GM21367 (cell line): ENCODE results near the gene GABRR1.
"Not testable (repeated sequence)": the region's sequence is repeated elsewhere in the genome, so short reads cannot be mapped to it uniquely, and the experiment has no call there.

Experiments
- ATAC-seq: cut with Tn5 transposase; IDR thresholded peaks from one replicate; pipeline ENCODE4 v1.9.1; 2021; ENCODE audit not compliant: unreplicated experiment

Gene GABRR1

DNA sequence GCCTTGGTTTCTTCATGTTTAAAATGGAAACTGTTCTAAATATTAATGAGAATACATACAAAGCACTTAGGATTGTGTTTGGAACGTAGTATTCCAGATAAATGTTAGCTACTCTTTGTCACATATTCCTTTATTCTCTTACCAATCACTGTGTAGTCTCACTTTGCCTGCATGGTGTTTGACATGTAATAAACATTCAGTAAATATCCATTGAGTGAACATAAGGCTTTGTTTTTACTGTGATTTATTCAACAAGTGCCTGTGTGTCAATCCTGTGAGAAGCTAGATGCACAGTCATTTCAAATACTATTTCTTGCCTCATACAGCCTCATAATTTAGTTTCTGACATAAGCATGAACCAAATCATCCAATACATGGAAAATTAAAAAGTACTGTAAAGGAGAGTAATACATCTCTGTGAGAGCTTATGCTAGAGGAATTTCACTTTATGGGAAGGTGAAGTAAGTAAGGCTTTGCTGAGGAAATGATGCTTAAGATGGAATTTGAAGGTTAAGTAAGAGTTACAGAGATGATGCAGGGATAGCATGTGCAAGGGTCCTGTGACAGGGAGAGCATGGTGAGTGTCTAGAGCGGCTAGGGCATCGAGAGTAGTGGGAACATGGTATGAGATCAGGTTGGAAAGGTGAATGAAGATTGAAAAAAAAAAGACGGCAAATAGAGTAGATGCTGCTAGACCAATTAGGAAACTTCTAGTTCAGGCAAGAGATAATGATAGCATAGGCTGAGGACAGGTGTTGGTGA, 56.6 kb downstream of the GABRR1 start:
- ATAC-seq = no peak

DNA sequence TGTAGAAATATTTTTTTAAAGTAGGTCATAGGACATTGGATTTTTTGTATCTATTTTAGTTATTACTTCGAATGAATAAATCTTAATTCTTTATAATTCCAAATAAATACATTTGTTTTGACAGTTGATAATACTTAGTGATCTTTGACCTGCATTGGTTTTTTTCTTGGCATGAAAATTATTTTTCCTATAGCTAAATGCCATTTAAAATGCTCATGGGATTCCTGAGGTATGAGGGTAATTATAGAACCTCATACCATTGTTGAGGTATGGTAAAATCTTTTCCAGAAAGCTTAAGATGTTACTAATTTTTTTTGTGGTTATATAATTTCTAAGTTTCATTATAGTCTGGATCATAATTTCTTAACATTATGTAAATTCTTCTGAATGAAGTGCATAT, 63.0 kb downstream of the GABRR1 start:
- ATAC-seq = no peak

- no peak for ATAC-seq
These were observed 69.0 kb downstream of the GABRR1 start for GRCh38 chr6:89148016-89148750.

GRCh38 chr6:89146718-89147700, 70.1 kb downstream of the GABRR1 start:
- ATAC-seq = peak; percentile 21

DNA sequence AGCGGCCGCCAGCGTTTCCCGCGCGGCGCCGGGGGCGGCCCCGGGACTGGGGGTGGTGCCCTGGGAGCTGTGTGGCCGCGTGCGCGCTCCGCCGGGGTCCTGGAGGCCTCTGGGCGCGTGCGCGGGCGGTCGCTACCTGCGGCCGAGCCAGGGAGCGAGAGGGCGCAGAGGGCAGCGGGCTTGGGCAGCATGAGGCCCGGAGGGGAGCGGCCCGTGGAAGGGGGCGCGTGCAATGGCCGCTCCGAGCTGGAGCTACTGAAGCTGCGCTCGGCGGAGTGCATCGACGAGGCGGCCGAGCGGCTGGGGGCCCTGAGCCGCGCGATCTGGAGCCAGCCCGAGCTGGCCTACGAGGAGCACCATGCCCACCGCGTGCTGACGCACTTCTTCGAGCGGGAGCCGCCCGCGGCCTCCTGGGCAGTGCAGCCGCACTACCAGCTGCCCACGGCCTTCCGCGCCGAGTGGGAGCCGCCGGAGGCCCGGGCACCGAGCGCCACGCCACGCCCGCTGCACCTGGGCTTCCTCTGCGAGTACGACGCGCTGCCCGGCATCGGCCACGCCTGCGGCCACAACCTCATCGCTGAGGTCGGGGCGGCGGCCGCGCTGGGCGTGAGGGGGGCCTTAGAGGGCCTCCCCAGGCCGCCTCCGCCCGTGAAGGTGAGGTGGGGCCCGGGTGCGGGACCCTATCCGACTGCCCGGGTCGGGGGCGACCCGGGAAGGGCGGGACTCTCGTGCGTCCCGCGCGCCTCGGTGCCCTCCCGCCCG, 71.0 kb downstream of the GABRR1 start, which contains the start of gene PM20D2:
TSS of gene PM20D2 (plus strand) at position 100 of the 762 bp plus-strand sequence. CDS start at position 190, 90 bp downstream.
- peak; percentile 62 for ATAC-seq

DNA sequence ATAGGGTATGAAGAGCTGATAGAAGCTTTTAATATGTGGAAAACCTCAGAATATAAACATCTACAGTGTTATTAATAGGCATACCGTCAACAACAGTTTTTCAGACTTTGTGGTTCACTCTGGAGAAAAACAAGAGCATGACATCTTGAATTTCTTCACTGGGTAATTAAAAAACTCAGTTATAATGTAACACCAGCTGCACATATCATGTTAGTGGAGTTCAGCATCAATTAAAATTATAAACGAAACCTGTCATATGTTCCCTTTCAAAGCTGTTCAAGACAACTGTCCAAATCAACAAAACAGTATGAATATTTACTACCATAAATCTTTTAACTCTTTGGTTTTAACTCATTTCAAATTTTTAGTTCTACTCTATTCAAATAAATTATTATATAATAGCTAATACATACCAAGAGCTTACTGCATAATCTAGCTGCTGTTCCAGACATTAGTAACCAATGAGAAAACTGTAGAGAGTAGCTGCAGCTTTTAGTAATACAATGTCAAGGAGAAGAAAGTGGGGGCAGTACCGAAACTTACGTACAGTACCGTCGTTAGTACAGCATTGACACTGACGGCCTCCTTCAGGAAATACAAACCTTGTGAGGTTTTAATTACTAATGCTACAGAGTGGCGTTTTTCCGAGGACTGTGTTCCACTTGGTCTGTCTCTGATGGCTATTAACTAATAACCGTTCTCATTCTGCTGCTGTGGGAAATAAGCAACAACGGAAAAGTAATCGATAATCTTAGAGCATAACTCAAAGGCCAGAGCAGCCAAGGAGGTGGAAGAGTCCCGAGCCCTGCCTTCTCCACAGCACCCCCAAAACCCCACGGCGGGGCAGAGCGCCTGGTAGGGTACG, 71.8 kb downstream of the GABRR1 start:
- peak; percentile 51 for ATAC-seq

GRCh38 chr6:89144354-89144906, 72.7 kb downstream of the GABRR1 start:
- no peak for ATAC-seq

DNA sequence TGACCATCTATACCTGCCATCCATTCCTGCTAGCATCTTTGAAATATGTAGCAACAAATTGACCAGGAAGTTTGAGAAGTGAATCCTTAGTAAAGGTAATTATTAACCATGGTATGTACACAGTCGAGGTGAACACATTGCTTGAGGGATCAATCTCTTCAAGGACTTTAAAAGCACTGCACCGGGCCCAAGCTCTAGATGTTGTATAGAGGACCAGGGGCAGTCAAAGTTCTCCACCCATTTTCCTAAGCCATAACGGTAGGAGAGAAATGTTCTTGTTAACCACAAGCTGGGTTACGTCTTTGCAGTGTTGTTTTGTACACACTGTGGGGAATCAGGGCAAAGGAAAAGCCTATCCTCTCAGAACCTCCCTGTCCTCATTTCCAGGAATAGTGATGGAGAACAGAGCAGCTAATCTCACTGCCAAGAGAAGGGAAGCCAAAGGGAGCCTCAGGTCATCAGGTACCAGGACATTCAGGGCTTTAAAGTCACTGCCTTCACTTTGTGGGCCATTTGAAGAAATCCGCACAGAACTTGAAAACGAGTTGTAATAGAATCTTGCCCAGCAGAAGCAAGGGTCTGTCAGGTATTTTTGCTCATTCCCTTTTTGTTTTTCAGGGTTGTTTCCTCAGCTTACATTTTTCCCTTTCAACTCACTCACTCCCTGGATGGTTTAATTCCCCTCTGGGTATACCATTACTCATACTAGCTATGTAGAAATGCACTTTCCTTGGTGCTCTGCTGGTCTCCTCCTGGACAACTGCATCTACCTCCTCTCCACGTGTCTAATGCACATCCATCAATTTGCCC, 76.6 kb downstream of the GABRR1 start:
- no peak for ATAC-seq

DNA sequence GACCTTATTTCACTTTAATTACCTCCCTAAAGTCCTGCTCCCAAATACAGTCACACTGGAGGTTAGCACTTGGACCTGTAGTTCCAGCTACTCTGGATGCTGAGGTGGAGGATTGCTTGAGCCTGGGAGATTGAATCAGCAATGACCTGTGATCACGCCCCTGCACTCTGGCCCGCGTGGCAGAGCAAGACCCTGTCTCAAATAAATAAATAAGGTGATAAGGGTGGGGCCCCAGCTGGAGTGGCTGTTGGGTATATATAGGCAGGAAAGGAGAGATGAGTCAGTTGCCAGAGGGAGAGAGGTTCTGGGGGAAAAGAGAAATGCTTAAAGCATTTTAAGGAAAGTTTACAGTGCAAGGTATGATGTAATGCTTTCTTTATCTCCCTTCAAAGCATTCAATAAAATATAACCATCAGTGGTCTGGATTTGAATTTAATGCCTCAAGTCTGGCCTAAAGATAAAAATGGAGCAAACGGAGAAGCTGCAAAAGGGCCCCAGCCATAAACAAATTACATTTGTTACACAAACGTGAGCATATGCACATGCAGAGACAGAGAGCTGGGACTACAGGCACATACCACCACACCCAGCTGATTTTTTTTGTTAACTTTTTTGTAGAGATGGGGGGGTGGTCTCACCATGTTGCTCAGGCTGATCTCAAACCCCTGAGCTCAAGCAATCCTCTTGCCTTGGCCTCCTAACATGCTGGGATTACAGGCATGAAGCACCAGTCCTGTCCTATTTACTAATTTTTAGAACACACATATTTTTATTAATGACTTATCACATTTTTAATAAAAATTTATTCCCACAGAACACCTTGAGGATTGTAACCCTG, 77.4 kb downstream of the GABRR1 start:
- ATAC-seq = no peak

GRCh38 chr6:89138173-89138572, 79.0 kb downstream of the GABRR1 start:
- no peak for ATAC-seq

- no peak for ATAC-seq
These were observed 82.4 kb downstream of the GABRR1 start for GRCh38 chr6:89134723-89135122.

- ATAC-seq = no peak
These were observed 83.2 kb downstream of the GABRR1 start for GRCh38 chr6:89133981-89134380.

DNA sequence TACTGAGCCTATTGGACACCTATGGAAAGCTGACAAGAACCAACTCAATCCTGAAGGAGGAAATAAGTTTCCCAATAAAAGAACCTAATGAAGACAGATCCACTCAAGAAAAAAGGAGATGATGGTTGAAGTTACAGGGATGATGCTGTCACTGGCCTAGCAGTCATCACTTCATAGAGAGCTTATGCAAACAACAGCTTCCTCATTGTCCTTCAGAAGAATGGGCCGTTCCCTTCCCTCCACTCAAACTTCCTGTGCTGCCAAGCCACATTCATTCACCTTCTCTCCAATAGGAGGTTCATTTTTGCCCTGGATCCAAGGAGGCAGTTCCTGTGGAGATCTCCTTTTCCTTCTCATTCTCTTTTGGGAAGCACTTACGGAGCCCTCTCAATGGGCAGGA, 85.1 kb downstream of the GABRR1 start:
- no peak for ATAC-seq

- no peak for ATAC-seq
These were observed 85.6 kb downstream of the GABRR1 start for GRCh38 chr6:89131599-89131998.

DNA sequence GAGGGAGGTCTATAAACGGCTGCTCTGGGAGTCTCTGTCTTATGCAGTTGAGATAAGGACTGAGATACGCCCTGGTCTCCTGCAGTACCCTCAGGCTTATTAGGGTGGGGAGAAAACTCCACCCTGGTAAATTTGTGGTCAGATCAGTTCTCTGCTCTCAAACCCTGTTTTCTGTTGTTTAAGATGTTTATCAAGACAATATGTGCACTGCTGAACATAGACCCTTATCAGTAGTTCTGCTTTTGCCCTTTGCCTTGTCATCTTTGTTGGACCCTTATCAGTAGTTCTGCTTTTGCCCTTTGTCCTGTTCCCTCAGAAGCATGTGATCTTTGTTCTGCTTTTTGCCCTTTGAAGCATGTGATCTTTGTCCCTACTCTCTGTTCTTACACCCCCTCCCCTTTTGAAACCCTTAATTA, 88.9 kb downstream of the GABRR1 start:
- ATAC-seq = not testable (repeated sequence)
